ENCODE data around the gene RANBP17.
"Not testable (repeated sequence)": the region's sequence is repeated elsewhere in the genome, so short reads cannot be mapped to it uniquely, and the experiment has no call there.

Gene RANBP17

GRCh38 chr5:170861917-170862766 is at the start of gene RANBP17:
Gene RANBP17, plus strand, starts transcription at chr5:170862018.
- DNase-seq = peak; percentile 88

- DNase-seq = no peak
Measured at GRCh38 chr5:170813231-170813630, 48.6 kb upstream of the RANBP17 start.

DNA sequence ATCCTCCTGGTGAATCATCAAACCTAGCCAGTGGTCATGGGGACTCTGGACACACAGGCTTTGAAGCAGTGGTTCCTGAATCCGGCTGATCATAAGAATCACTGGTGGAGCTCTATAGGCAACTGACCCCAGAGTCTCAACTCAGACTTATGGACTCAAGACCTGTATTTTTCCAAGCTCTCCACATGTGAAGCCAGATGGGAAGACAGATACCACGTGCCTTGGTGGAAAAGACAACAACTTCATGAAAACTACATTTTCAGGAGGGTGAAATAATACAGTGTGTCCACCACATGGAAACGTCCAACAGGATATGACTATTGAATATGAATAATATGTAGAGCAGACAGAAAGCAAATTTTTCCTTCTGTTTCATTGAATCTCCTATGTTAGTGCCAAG is 44.6 kb upstream of the RANBP17 start:
- DNase-seq = no peak

- DNase-seq = peak; percentile 33
Measured at GRCh38 chr5:170818232-170818631, 43.6 kb upstream of the RANBP17 start.

- DNase-seq = no peak
Measured at GRCh38 chr5:170819824-170820223, 42.0 kb upstream of the RANBP17 start.

- no peak for DNase-seq
Measured at GRCh38 chr5:170821257-170821800, 40.5 kb upstream of the RANBP17 start.

DNA sequence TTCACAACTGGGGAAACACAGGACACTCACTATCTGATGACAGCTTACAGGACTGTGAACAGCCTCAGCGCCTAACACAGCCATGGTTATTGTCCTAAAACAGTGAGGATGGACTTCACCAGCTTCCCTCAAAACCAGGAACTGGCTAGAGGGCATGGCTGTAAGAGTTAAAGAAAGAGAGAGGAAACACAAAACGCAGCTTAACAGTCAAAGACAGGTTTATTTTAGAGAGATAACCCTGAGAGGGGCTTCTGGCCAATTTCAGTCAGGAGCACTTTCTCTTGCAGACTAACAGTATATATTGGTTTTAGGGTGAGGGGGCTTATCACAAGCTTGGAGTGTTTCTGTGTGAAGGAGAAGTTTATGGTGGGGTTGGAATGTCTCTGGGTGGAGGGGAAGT is 35.7 kb upstream of the RANBP17 start:
- DNase-seq = no peak

DNA sequence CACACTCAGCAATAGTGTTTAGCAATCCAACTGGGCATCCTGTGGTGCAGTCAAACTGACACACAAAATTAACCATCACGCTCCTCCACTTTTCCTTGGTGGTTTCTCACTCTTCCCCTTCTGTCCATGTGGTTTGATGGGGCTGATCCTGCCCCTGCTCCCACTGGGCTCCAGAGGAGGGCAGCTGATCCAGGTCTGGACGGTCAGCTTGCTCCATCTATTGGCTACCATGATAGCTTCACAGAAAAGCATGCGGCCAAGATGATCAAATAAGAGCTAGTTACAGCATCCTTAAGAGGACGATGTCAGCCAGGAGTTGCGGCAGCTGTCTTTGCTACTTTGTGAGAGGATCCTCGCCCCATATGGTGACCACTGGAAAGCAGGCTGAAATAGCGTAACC is 29.6 kb upstream of the RANBP17 start:
- DNase-seq = no peak

- DNase-seq = not testable (repeated sequence)
Measured at GRCh38 chr5:170833981-170834380, 27.8 kb upstream of the RANBP17 start.

GRCh38 chr5:170836226-170836625 is 25.6 kb upstream of the RANBP17 start:
- no peak for DNase-seq

DNA sequence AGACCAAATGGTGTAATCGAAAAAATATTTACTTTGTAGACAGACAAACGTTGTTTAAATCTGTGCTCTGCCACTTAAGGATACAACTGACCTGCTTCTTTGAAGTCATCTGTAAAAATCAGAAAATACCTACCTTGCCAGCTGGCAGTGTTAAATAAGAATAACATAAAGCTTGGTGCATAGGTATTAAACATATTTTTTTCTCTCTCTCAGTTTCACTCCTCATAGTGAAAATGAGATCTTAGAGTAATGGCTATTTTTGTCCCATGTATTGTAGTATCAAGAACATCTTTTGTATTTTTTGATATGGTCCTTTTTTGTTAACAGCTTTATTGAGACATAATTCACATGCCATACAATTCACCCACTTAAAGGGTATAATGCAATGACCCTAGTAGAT is 17.9 kb upstream of the RANBP17 start:
- no peak for DNase-seq

DNA sequence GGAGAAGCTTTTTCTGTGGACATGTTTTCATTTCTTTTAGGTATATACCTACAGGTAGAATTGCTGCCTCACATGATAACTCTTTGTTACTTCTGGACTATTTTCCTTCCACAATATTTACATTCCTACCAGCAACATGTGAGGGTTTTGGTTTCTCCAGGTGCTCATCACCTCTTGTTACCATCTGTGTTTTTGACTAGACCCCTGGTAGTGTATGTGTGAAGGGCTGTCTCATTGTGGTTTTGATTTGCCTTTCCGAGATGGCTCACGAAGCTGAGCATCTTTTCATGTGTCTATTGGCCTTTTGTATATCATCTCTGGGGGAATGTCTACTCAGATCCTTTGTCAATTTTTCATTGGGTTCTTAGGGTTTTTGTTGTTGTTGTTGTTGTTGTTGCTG is 17.2 kb upstream of the RANBP17 start:
- no peak for DNase-seq

GRCh38 chr5:170846416-170846815 is 15.4 kb upstream of the RANBP17 start:
- no peak for DNase-seq

DNA sequence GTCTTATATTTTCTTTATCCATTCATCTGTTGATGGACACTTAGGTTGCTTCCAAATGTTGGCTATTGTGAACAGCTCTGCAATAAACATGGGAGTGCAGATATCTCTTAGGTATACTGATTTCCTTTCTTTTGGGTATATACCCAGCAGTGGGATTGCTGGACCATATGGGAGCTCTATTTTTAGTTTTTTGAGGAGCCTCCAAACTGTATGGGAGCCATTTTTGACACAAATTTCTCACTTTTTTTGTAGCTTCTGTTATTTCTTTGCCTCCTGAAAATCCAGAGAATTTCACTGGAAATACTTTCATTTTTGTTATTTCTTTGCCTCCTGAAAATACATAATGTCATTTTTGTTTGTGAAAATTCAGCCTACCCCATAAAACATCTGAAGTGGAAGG is 15.0 kb upstream of the RANBP17 start:
- DNase-seq = no peak

DNA sequence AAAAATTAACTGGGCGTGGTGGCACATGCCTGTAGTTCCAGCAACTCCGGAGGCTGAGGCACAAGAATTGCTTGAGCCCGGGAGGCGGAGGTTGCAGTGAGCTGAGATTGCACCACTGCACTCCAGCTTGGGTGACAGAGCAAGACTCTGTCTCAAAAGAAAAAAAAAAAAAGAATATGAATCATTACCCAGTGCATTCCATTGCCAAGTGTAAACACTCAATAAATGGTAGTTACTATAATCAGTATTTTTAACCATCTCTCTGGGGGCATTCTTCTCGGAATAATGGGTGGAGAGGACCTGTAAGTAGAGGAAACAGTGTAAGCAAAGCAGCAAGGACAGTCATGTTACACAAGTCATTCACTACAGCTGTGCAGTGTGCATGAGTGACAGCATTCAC is 13.8 kb upstream of the RANBP17 start:
- DNase-seq = no peak

- no peak for DNase-seq
Measured at GRCh38 chr5:170849374-170849773, 12.4 kb upstream of the RANBP17 start.

- no peak for DNase-seq
Measured at GRCh38 chr5:170854566-170854965, 7.3 kb upstream of the RANBP17 start.

DNA sequence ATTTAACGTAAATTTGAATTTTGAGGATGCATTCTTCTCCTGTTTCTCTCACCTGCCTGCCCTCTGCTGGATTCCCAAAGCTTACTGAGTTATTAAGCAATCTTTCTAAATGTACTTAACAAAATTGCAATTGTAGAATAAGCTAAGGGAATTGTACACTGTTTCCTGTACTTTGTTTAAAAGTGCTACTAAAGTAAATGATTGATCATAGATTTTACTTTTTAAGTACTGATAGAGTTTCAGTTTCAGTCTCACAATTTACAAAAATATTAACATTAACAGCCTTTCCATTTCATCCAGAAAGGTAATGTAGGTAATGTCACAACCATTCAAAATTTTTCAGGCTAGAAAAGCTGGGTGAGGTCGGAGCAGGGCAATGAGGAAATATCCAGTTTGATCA is 4.8 kb upstream of the RANBP17 start:
- no peak for DNase-seq

DNA sequence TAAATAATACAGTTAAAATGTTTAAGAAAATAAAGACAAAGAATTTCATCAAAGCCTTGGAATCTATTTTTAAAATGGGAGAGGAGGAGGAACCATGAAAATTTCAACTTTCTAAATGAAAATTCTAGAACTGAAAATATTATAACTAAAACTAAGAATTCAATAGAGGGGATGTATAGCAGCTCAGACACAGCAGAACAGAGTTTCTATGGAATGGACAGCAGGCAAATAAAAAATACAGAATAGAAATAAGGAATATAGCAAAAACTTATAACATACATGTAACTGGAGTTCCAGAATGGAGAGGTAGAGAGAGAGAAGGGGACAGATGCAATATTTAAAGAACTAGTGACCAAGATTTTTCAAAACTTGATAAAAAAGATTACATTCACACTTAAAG is 1.4 kb upstream of the RANBP17 start:
- DNase-seq = peak; percentile 23

DNA sequence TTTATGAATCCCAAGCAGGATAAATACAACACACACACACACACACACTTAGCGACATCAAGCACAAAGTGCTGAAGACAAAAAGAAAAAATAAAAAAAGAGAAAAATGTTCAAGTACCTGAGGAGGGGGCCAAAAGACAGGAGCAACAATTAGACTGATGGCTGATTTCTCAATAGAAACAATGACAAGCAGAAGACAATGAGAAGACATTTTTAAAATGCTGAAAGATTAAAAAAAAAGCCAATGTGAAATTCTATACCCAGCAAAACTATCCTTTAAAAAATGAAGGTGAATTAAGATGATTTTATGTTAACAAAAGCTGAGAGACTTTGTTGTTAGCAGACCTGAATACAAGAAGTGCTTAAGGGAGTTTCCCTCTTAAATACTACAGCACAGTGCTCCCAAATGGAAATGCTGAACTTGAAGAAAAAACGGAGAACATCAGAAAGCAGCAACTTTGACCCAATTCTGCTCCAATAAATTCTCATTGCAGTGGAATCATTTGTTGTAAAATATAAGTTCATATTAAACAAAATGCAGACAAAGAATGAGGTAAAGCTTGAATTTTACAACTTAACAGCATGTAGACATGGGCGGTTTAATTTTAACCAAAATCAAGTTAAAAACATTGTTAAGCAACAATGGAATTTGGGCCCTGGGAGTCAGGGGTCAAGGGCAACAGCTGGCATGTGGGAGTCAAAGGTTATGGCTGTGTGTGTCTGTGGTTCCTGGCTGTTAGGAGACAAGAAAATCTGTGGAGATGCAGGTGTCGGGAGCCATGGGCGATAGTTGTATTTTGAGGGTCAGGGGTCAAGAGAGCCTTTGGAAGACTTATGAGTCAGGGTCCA is 776 bp upstream of the RANBP17 start:
- peak; percentile 57 for DNase-seq

- DNase-seq = no peak
Measured at GRCh38 chr5:170861667-170861916, 226 bp upstream of the RANBP17 start.

DNA sequence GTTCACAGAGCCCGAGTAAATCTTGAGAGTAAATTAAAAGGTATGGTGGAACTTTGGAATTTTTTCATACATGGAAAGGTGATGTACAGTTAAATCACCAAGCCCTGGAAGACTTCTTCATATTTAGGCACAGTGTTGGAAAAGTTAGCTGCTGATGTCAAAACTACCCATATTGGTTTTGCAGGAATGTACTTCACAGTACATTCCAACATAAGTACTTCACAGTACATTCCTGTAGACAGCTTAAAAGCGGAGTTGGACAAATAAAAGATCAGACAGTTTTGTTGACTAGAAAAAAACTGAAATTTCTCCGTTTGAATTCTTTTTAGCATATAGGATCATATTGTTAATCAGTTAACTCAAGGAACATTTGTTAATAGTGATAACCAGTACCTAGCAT is 1.8 kb downstream of the RANBP17 start:
- DNase-seq = peak; percentile 12

GRCh38 chr5:170865622-170866021 is 3.8 kb downstream of the RANBP17 start:
- DNase-seq = no peak

- DNase-seq = no peak
Measured at GRCh38 chr5:170867825-170868224, 6.0 kb downstream of the RANBP17 start.

Data from eye (tissue), 1 donor.